SK-N-SH treated with all-trans-retinoic acid at 6 μM for 48 hours (cell line): Measurements from ENCODE around the gene DRD2.

Experiments used
- ARNTL ChIP-seq: fragments of 450-650 bp; formaldehyde crosslinking; IDR thresholded peaks from 2 replicates; pipeline ENCODE4 v1.5.0; 2020; ENCODE audit warnings: low read depth, mild to moderate bottlenecking, moderate library complexity, borderline replicate concordance
- GLIS3 ChIP-seq: fragments of 250-450 bp; sonication (Bioruptor Pico); IDR thresholded peaks from 2 replicates; pipeline ENCODE4 v1.5.0; 2020; ENCODE audit warnings: mild to moderate bottlenecking, moderate library complexity
- OSR1 ChIP-seq: fragments of 250-450 bp; sonication (Bioruptor Pico); IDR thresholded peaks from 2 replicates; pipeline ENCODE4 v1.8.0; 2022; ENCODE audit warnings: moderate library complexity, mild to moderate bottlenecking, inconsistent platforms
- PATZ1 ChIP-seq: fragments of 250-450 bp; sonication (Bioruptor Pico); IDR thresholded peaks from 2 replicates; pipeline ENCODE4 v1.8.0; 2020; ENCODE audit warnings: mild to moderate bottlenecking, moderate library complexity, borderline replicate concordance
- PPARA ChIP-seq: fragments of 250-450 bp; sonication (Bioruptor Pico); IDR thresholded peaks from 2 replicates; pipeline ENCODE4 v1.5.0; 2020; ENCODE audit warnings: mild to moderate bottlenecking, borderline replicate concordance
- RARB ChIP-seq: fragments of 250-450 bp; sonication (Bioruptor Pico); IDR thresholded peaks from 2 replicates; pipeline ENCODE4 v1.8.0; 2021; ENCODE audit warnings: mild to moderate bottlenecking, moderate library complexity
- TCF4 ChIP-seq: fragments of 250-450 bp; sonication (Bioruptor Pico); IDR thresholded peaks from 2 replicates; pipeline ENCODE4 v1.8.0; 2021; ENCODE audit warnings: mild to moderate bottlenecking, moderate library complexity, borderline replicate concordance
- TSHZ2 ChIP-seq: fragments of 250-450 bp; sonication (Bioruptor Pico); IDR thresholded peaks from 2 replicates; pipeline ENCODE4 v1.5.0; 2020; ENCODE audit warnings: mild to moderate bottlenecking, moderate library complexity
- ZFP3 ChIP-seq: fragments of 250-450 bp; sonication (Bioruptor Pico); IDR thresholded peaks from 2 replicates; pipeline ENCODE4 v1.5.0; 2020; ENCODE audit warnings: mild to moderate bottlenecking, moderate library complexity
- ZNF565 ChIP-seq: fragments of 450-650 bp; formaldehyde crosslinking; conservative IDR thresholded peaks from 2 replicates; pipeline ENCODE4 v1.5.0; 2020; ENCODE audit warnings: low read depth, mild to moderate bottlenecking, moderate library complexity
- ZNF70 ChIP-seq: fragments of 450-650 bp; formaldehyde crosslinking; IDR thresholded peaks from 2 replicates; pipeline ENCODE4 v1.5.0; 2020; ENCODE audit warnings: mild to moderate bottlenecking, moderate library complexity
- ZNF8 ChIP-seq: fragments of 450-650 bp; formaldehyde crosslinking; IDR thresholded peaks from 2 replicates; pipeline ENCODE4 v1.5.0; 2020; ENCODE audit warnings: mild to moderate bottlenecking, moderate library complexity

GRCh38 chr11:113484223-113484622, 9.0 kb upstream of the DRD2 start:
- TF ChIP-seq RARB (CRISPR knock-in tag) = no peak
- no peak for TF ChIP-seq ZFP3 (CRISPR knock-in tag)
- TF ChIP-seq ZNF70 (CRISPR knock-in tag) = no peak
- no peak for TF ChIP-seq ARNTL
- no peak for TF ChIP-seq ZNF8
- no peak for TF ChIP-seq TCF4 (CRISPR knock-in tag)
- no peak for TF ChIP-seq ZNF565 (CRISPR knock-in tag)
- no peak for TF ChIP-seq TSHZ2 (CRISPR knock-in tag)
- TF ChIP-seq OSR1 (CRISPR knock-in tag) = no peak
- no peak for TF ChIP-seq GLIS3 (CRISPR knock-in tag)
- no peak for TF ChIP-seq PATZ1 (CRISPR knock-in tag)
- no peak for TF ChIP-seq PPARA
